Ovary (tissue), 10 donors: ENCODE data around the gene NUP42. TPM values are rescaled to one million over a fixed set of nuclear protein-coding genes. Genes with fewer than 3 reads are reported as not detected.

Experiments used
- DNase-seq, 5 donors: peaks; one replicate each; pipeline ENCODE4 v3.0.0-alpha.2; 2019 to 2020
- H3K27ac ChIP-seq, 2 donors: fragments of 200-600 bp; one replicate each; pipeline versions ENCODE4 v1.5.1 to v1.8.0; 2019 to 2022
- H3K27me3 ChIP-seq: fragments of 200-600 bp; one replicate; pipeline ENCODE4 v1.8.0; 2022
- H3K36me3 ChIP-seq: fragments of 200-600 bp; sonication (generic); one replicate; pipeline ENCODE4 v1.5.1; 2019
- H3K4me1 ChIP-seq: one replicate; pipeline ENCODE4 v1.8.1; 2013; ENCODE audit warnings: mild to moderate bottlenecking, moderate library complexity; ENCODE audit not compliant: insufficient read depth
- H3K4me3 ChIP-seq: fragments of 200-600 bp; sonication (generic); one replicate; pipeline ENCODE4 v1.5.1; 2017
- H3K9me3 ChIP-seq, 2 donors: fragments of 200-600 bp in 1 of 2; sonication (generic) in 1 of 2; one replicate each; pipeline versions ENCODE4 v1.5.1 to v1.8.1; 2013 to 2019; ENCODE audit warnings: mild to moderate bottlenecking in 1 of 2, moderate library complexity in 1 of 2
- CTCF ChIP-seq, 3 donors: fragments of 450-650 bp in 2 of 3; fragments of 200-600 bp in 1 of 3; IDR thresholded peaks; one replicate each; pipeline versions ENCODE4 v1.5.1 to v1.8.0; 2016 to 2022; ENCODE audit warnings: antibody characterized with exemption in 3 of 3, mild to moderate bottlenecking in 1 of 3
- EP300 ChIP-seq: sonication (generic); formaldehyde crosslinking; IDR thresholded peaks from one replicate; pipeline ENCODE4 v1.6.1; 2017; ENCODE audit warnings: antibody characterized with exemption
- POLR2A ChIP-seq: fragments of 450-650 bp; IDR thresholded peaks from one replicate; pipeline ENCODE4 v1.6.1; 2017; ENCODE audit warnings: antibody characterized with exemption, mild to moderate bottlenecking, moderate library complexity
- WGBS, 3 donors: extraction: QIAGEN DNeasy Blood & Tissue Kit in 1 of 3; methylation state at CpG; one replicate each; pipeline versions ENCODE4 v1.1.5 to v1.1.7; 2013 to 2017; 5-methylcytosine and 5-hydroxymethylcytosine counted together
- intact Hi-C, 4 donors: fragments of 100-400 bp; cut with DNase I; formaldehyde crosslinking; loops; one replicate each; pipeline versions ENCODE4 v1.11.0 to v1.15.1; 2022 to 2023
- long read RNA-seq, 3 donors: library from polyadenylated mRNA in 2 of 3; unstranded in 2 of 3; transcript quantifications; one replicate each; pipeline ENCODE4 v2.0.0 and lab custom pipeline, GENCODE V29; 2021 to 2026
- polyA plus RNA-seq, 2 donors: library from polyadenylated mRNA; stranded (reverse); fragments of 200-250 nt in 1 of 2; fragments of 350-450 nt in 1 of 2; fragmentation: Illumina TruSeq in 1 of 2; extraction: RNeasy Lipid Tissue Mini Kit (QIAGEN cat#74804) in 1 of 2; gene quantifications; one replicate each; pipeline ENCODE4 v1.2.3, GENCODE V29; 2013 to 2014
- total RNA-seq, 7 donors: library from RNA; depleted of rRNA in 2 of 7; stranded (reverse); fragments of >200 nt in 2 of 7; fragmentation: NEBNext Ultra II Directional in 3 of 7; extraction: Animal tissue kit (Norgen Biotek cat#: 25700) in 3 of 7; gene quantifications; one replicate each; pipeline versions ENCODE4 v1.1.0 to v1.2.4, GENCODE V29; 2016 to 2023
- donor health status: DM: no; HTN: no; CAD: no; lungs with moderate emphysema.
- donor health status: DM: no; HTN: no; CAD: no.
- donor health status: Bipolar disorder and iron deficiency.
- donor health status: DM: yes; HTN: yes; CAD: no.
- donor health status: DM: no; HTN: no; CAD: no.
- donor health status: DM: yes; HTN: yes; CAD: no.

NUP42 gene
- 10 to 100 TPM; 17.6 to 30.8 (median 23.1) TPM for total RNA-seq
- 10 to 100 TPM; 18.5 to 24.3 TPM for polyA plus RNA-seq
- long read RNA-seq, donor 1, transcript NUPL2-201 (7 exons, 1,795 nt) = major isoform, 58 of 79 reads
- long read RNA-seq, donor 1, partial matches to known transcripts = 2 of 79 reads
- long read RNA-seq, donor 1, other reads (novel, unspliced or antisense) = 11 of 79 reads
- long read RNA-seq, donor 2, transcript NUPL2-201 (7 exons, 1,795 nt) = major isoform, 6 of 9 reads
- long read RNA-seq, donor 2, partial matches to known transcripts = 0 of 9 reads
- long read RNA-seq, donor 2, other reads (novel, unspliced or antisense) = 0 of 9 reads
- long read RNA-seq, donor 3, transcript NUPL2-201 (7 exons, 1,795 nt) = major isoform, 10 of 15 reads
- long read RNA-seq, donor 3, partial matches to known transcripts = 1 of 15 reads
- long read RNA-seq, donor 3, other reads (novel, unspliced or antisense) = 2 of 15 reads

- Histone ChIP-seq H3K4me3 (peak within 1 kb of the TSS; percentile 84), H3K4me1 (peaks cover 10% of the 10 kb centered on the region), H3K27me3 (no peaks in the 10 kb centered on the region), H3K27ac (peak within 1 kb of the TSS; percentile 26 to 83), H3K9me3 (no peaks in the 10 kb centered on the region), H3K36me3 (no peaks in the 10 kb centered on the region)
- DNase-seq = peak; percentile 91 to 94 (median 93)
- TF ChIP-seq POLR2A (peak; percentile 35), CTCF (IDR thresholded peaks at IDR 0.05) (no peak), EP300 (peak; percentile 18)
- intact Hi-C loops = loop anchor here in 1 of 4 donors (5.0 to 10.0 kb wide), 2 partner anchors 63 to 75 kb away; partner anchors contain the start of genes GPNMB and KLHL7
- WGBS, 3 donors = 0% methylated on average over 63 of the region's 63 CpGs
These were observed at the start of gene NUP42 for GRCh38 chr7:23181684-23182553. TSS of gene NUP42 (plus strand) at chr7:23182048. CDS start at chr7:23182086, 38 bp downstream.

- intact Hi-C loops = no loop called here
- Histone ChIP-seq H3K9me3 (no peaks in the 10 kb centered on the region), H3K4me3 (no peak overlapping the region), H3K27me3 (no peaks in the 10 kb centered on the region), H3K4me1 (no peaks in the 10 kb centered on the region), H3K36me3 (peaks cover 2% of the 10 kb centered on the region), H3K27ac (no peak overlapping the region)
- DNase-seq = no peak
- no peak for TF ChIP-seq EP300
- TF ChIP-seq POLR2A = no peak
- no peak for TF ChIP-seq CTCF (IDR thresholded peaks at IDR 0.05)
These were observed 48.1 kb upstream of the NUP42 start for GRCh38 chr7:23133797-23134196.

GRCh38 chr7:23135755-23136154 is 46.1 kb upstream of the NUP42 start:
- Histone ChIP-seq H3K27ac (no peak overlapping the region), H3K4me3 (no peak overlapping the region), H3K4me1 (no peaks in the 10 kb centered on the region), H3K9me3 (no peaks in the 10 kb centered on the region), H3K27me3 (no peaks in the 10 kb centered on the region), H3K36me3 (no peaks in the 10 kb centered on the region)
- intact Hi-C loops = no loop called here
- WGBS, 3 donors = 50 to 59% (median 56%) methylated on average over 1 of the region's 1 CpG
- no peak for DNase-seq
- TF ChIP-seq POLR2A (no peak), EP300 (no peak), CTCF (IDR thresholded peaks at IDR 0.05) (no peak)

- Histone ChIP-seq H3K27ac (no peak overlapping the region), H3K27me3 (no peaks in the 10 kb centered on the region), H3K4me1 (no peaks in the 10 kb centered on the region), H3K4me3 (no peak overlapping the region), H3K36me3 (no peaks in the 10 kb centered on the region), H3K9me3 (no peaks in the 10 kb centered on the region)
- DNase-seq = no peak
- intact Hi-C loops = no loop called here
- TF ChIP-seq POLR2A = no peak
- no peak for TF ChIP-seq EP300
- TF ChIP-seq CTCF (IDR thresholded peaks at IDR 0.05) = no peak
- 5 to 36% (median 12%) methylated on average over 1 of the region's 1 CpG for WGBS, 3 donors
These were observed 45.6 kb upstream of the NUP42 start for GRCh38 chr7:23136216-23136615.
